ENCODE data around the gene OSM.
A peak's percentile ranks its signal among the peaks of the same experiment; 100 is the strongest.

DNA sequence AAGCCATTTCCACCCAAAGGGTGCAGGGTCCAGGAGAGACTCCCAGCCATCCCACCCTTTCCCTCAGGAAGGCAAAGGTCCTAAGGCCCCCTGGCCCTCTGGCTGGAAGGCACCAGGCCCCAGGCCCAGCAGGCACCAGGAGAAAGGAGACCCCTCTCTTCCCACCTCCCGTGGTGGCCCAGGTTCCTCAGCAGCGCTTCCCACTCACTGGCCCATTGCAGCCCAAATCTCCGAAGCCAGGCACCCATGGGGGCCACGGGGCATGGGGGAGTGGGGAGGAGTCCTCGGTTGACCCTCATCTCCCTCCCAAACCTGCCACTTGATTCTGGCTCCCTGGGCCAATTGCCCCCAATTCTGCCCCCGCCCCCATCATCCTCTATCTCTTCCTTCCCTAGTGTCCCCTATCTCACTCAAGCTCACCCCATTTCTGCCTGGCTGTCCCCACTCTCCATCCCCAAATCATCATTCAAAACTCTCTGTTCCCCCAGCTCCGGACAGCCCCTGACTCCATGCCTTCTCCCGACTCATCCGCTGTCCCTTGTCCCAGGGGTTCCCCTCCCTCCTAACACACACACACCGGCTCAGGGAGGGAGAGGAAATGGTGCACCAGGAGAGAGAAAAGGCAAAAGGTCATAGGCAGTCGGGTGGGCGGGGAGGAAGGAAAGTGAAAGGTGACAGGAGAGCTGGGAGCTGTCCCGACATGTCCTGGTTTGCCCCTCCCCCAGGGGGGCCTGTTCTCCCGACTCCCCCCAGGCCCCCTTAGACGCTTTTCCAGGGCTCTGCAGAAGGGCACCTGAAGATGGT, 21.3 kb downstream of the OSM start:
- TF ChIP-seq, protein P1, sequence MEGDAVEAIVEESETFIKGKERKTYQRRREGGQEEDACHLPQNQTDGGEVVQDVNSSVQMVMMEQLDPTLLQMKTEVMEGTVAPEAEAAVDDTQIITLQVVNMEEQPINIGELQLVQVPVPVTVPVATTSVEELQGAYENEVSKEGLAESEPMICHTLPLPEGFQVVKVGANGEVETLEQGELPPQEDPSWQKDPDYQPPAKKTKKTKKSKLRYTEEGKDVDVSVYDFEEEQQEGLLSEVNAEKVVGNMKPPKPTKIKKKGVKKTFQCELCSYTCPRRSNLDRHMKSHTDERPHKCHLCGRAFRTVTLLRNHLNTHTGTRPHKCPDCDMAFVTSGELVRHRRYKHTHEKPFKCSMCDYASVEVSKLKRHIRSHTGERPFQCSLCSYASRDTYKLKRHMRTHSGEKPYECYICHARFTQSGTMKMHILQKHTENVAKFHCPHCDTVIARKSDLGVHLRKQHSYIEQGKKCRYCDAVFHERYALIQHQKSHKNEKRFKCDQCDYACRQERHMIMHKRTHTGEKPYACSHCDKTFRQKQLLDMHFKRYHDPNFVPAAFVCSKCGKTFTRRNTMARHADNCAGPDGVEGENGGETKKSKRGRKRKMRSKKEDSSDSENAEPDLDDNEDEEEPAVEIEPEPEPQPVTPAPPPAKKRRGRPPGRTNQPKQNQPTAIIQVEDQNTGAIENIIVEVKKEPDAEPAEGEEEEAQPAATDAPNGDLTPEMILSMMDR (conservative IDR thresholded peaks at IDR 0.05; ENCODE audit: low read depth in 2 of 2), result no peak
- TF ChIP-seq EZH2 (IDR thresholded peaks at IDR 0.05; ENCODE audit: low read depth, unreplicated experiment), result no peak
- TF ChIP-seq POLR2AphosphoS5 (IDR thresholded peaks at IDR 0.05; ENCODE audit: low read depth), result peak; percentile 45; the same call in 1 of the 2 replicates
- no peak for TF ChIP-seq EZH2phosphoT487 (IDR thresholded peaks at IDR 0.05; ENCODE audit: unreplicated experiment)
- TF ChIP-seq CREB1 (CRISPR knock-in tag; IDR thresholded peaks at IDR 0.05; ENCODE audit: low read depth), result no peak
- TF ChIP-seq REST (IDR thresholded peaks at IDR 0.05; ENCODE audit: unreplicated experiment), result no peak
- no peak for TF ChIP-seq ZNF331 (CRISPR knock-in tag; IDR thresholded peaks at IDR 0.05; ENCODE audit: low read depth)
- TF ChIP-seq JUNB (IDR thresholded peaks at IDR 0.05; ENCODE audit: unreplicated experiment), result no peak
- no peak for TF ChIP-seq ZNF114 (CRISPR knock-in tag; IDR thresholded peaks at IDR 0.05)
- no peak for TF ChIP-seq ETS1 (IDR thresholded peaks at IDR 0.05)
- TF ChIP-seq NANOG (IDR thresholded peaks at IDR 0.05; ENCODE audit: borderline replicate concordance), result no peak
- no peak for TF ChIP-seq STAT1 (IDR thresholded peaks at IDR 0.05; ENCODE audit: unreplicated experiment)
- TF ChIP-seq ZNF462 (CRISPR knock-in tag; IDR thresholded peaks at IDR 0.05), result no peak

All from GM23338 (cell line).